ENCODE data around the gene VIPR2.

DNA sequence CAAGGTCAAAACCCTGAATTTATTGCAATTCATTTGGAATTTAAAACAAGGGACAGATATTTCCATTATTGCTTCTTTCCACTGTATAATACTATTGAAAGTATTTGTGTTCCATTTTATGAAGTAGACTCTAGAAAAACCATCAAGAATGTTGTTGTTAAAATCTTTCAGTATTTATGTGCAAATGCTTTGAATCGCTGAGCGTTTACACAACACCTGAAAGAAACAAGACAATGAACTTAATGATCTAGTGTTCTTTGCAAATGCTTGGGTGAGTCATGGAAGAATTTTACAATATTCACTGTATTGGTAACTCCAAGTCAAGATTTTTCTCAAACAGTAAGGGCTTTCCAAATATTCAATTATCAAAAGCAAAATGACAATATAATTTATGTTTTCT is 97.1 kb downstream of the VIPR2 start:
- TF ChIP-seq CTCF (IDR thresholded peaks at IDR 0.05), result no peak
- TF ChIP-seq POLR2A (IDR thresholded peaks at IDR 0.05), result no peak
